Uterus (tissue), 2 donors: Measurements from ENCODE around the gene KRTAP4-4.

ENCODE experiments used
- POLR2A ChIP-seq, 2 donors: fragments of 450-650 bp; IDR thresholded peaks; one replicate each; pipeline ENCODE4 v1.6.1; 2016; ENCODE audit warnings: antibody characterized with exemption in 2 of 2, mild to moderate bottlenecking in 1 of 2, moderate library complexity in 1 of 2
- TF ChIP-seq, protein P1 (sequence below), 4 experiments: fragments of 200-600 bp in 2 of 4; fragments of 450-650 bp in 2 of 4; sonication (generic) in 2 of 4; IDR thresholded peaks; one replicate each; pipeline ENCODE4 v1.5.1; 2016 to 2019; ENCODE audit warnings: antibody characterized with exemption in 4 of 4, mild to moderate bottlenecking in 2 of 4, moderate library complexity in 1 of 4

GRCh38 chr17:41131979-41132378 lies 28.6 kb downstream of the KRTAP4-4 start:
- TF ChIP-seq, protein P1, sequence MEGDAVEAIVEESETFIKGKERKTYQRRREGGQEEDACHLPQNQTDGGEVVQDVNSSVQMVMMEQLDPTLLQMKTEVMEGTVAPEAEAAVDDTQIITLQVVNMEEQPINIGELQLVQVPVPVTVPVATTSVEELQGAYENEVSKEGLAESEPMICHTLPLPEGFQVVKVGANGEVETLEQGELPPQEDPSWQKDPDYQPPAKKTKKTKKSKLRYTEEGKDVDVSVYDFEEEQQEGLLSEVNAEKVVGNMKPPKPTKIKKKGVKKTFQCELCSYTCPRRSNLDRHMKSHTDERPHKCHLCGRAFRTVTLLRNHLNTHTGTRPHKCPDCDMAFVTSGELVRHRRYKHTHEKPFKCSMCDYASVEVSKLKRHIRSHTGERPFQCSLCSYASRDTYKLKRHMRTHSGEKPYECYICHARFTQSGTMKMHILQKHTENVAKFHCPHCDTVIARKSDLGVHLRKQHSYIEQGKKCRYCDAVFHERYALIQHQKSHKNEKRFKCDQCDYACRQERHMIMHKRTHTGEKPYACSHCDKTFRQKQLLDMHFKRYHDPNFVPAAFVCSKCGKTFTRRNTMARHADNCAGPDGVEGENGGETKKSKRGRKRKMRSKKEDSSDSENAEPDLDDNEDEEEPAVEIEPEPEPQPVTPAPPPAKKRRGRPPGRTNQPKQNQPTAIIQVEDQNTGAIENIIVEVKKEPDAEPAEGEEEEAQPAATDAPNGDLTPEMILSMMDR (IDR thresholded peaks at IDR 0.05), result no peak
- no peak for TF ChIP-seq POLR2A (IDR thresholded peaks at IDR 0.05)
